HepG2 (cell line): Measurements from ENCODE around the gene RPS19. TPM values are rescaled to one million over a fixed set of nuclear protein-coding genes. Genes with fewer than 3 reads are reported as not detected.

Experiments used
- DNMT3B ChIP-seq: conservative IDR thresholded peaks from 2 replicates; pipeline ENCODE4 v1.6.1; 2016; ENCODE audit warnings: missing biosample characterization, control low read depth
- DPF2 ChIP-seq: sonication (generic); formaldehyde crosslinking; IDR thresholded peaks from 2 replicates; pipeline ENCODE4 v1.4.0; 2020; ENCODE audit warnings: mild to moderate bottlenecking, low read depth, missing genetic modification reagents, borderline replicate concordance
- GABPA ChIP-seq, 2 experiments: IDR thresholded peaks; 2 replicates each; pipeline ENCODE4 v1.6.1; 2011 to 2016; ENCODE audit warnings: low read depth in 2 of 2, low read length in 1 of 2, missing biosample characterization in 1 of 2, missing genetic modification characterization in 1 of 2
- GLMP ChIP-seq: sonication (generic); formaldehyde crosslinking; IDR thresholded peaks from 2 replicates; pipeline ENCODE4 v1.9.0; 2021; ENCODE audit warnings: missing genetic modification reagents, mild to moderate bottlenecking, borderline replicate concordance
- KMT2B ChIP-seq: IDR thresholded peaks from 2 replicates; pipeline ENCODE4 v1.6.1; 2016; ENCODE audit warnings: missing genetic modification reagents, missing compliant biosample characterization
- MXD1 ChIP-seq: sonication (generic); formaldehyde crosslinking; IDR thresholded peaks from 2 replicates; pipeline ENCODE4 v1.4.0; 2020; ENCODE audit warnings: mild to moderate bottlenecking, missing genetic modification reagents
- NCOA5 ChIP-seq: sonication (generic); formaldehyde crosslinking; IDR thresholded peaks from 2 replicates; pipeline ENCODE4 v1.4.0; 2020; ENCODE audit warnings: missing genetic modification reagents
- RELA ChIP-seq: sonication (generic); formaldehyde crosslinking; IDR thresholded peaks from 2 replicates; pipeline ENCODE4 v1.4.0; 2020; ENCODE audit warnings: missing genetic modification reagents
- RFX1 ChIP-seq: fragments of 450-650 bp; IDR thresholded peaks from 2 replicates; pipeline ENCODE4 v1.6.1; 2017
- SP5 ChIP-seq: IDR thresholded peaks from 2 replicates; pipeline ENCODE4 v1.6.1; 2016; ENCODE audit warnings: low read depth, borderline replicate concordance
- ZNF274 ChIP-seq: sonication (generic); formaldehyde crosslinking; IDR thresholded peaks from 2 replicates; pipeline ENCODE4 v1.5.1; 2020; ENCODE audit warnings: mild to moderate bottlenecking, missing genetic modification reagents
- ZNF629 ChIP-seq: sonication (generic); formaldehyde crosslinking; conservative IDR thresholded peaks from 2 replicates; pipeline ENCODE4 v1.5.0; 2020; ENCODE audit warnings: missing genetic modification reagents
- ZUFSP ChIP-seq: sonication (generic); formaldehyde crosslinking; IDR thresholded peaks from 2 replicates; pipeline ENCODE4 v1.9.0; 2021; ENCODE audit warnings: missing genetic modification reagents, mild to moderate bottlenecking, borderline replicate concordance
- polyA plus RNA-seq, 8 experiments: library from polyadenylated mRNA; depleted of rRNA in 3 of 8; stranded (reverse) in 7 of 8; unstranded in 1 of 8; fragments of >200 nt; fragmentation: Illumina TruSeq in 4 of 8; extraction: Trizol in 4 of 8; gene quantifications; 2 replicates each; pipeline versions ENCODE4 v1.2.1 to v1.2.3, GENCODE V29; 2011 to 2016; ENCODE audit warnings: low read depth in 4 of 8, missing spikeins in 1 of 8, mixed read lengths in 1 of 8; ENCODE audit not compliant: insufficient read depth in 1 of 8
- total RNA-seq, 5 experiments: library from RNA; depleted of rRNA; stranded (reverse); fragments of >200 nt; fragmentation: Illumina TruSeq; extraction: Trizol; gene quantifications; 2 replicates each; pipeline ENCODE4 v1.2.3, GENCODE V29; 2016; ENCODE audit warnings: low read depth in 1 of 5

Gene RPS19
- total and polyA plus RNA-seq, 2 of the 13 experiments (the other 11 are each of a cell fraction or from before 2014, with no cell fraction given): 1,983 to 4,758 TPM

GRCh38 chr19:41859618-41860418, at the start of gene RPS19 (continued):
- peak; percentile 79; the same call in 1 of the 2 replicates for TF ChIP-seq MXD1 (CRISPR knock-in tag)
- TF ChIP-seq RFX1: no peak
- TF ChIP-seq ZNF274: peak; percentile 75
- 0 out of 2 replicates have a peak, but pooled peaks have one; percentile 35 for TF ChIP-seq RELA (CRISPR knock-in tag)
- TF ChIP-seq GABPA (IDR thresholded peaks at IDR 0.05; ENCODE audit: low read depth, low read length): peak; percentile 85
- peak; percentile 97 for TF ChIP-seq GABPA (CRISPR knock-in tag; IDR thresholded peaks at IDR 0.05; ENCODE audit: low read depth)
- no peak for TF ChIP-seq GLMP (CRISPR knock-in tag)
- peak; percentile 82 for TF ChIP-seq SP5 (CRISPR knock-in tag)
- TF ChIP-seq DNMT3B (CRISPR knock-in tag): no peak
- peak; percentile 81 for TF ChIP-seq KMT2B (CRISPR knock-in tag)
- no peak for TF ChIP-seq DPF2
- no peak for TF ChIP-seq NCOA5
- no peak for TF ChIP-seq ZNF629 (CRISPR knock-in tag)
- TF ChIP-seq ZUFSP (CRISPR knock-in tag): no peak
- TF ChIP-seq, all 625 proteins: peak for 284
